Endothelial cell of umbilical vein (primary cell): ENCODE measurements around the gene EIF2S2.

Experiments used
- EZH2 ChIP-seq: IDR thresholded peaks from 2 replicates; pipeline ENCODE4 v1.6.1; 2012; ENCODE audit warnings: borderline replicate concordance, low read depth, mild to moderate bottlenecking, moderate library complexity, low read length, inconsistent platforms; ENCODE audit not compliant: severe bottlenecking
- MAX ChIP-seq: IDR thresholded peaks from 2 replicates; pipeline ENCODE4 v1.6.1; 2011; ENCODE audit not compliant: insufficient read depth, insufficient read length
- MYC ChIP-seq: IDR thresholded peaks from one replicate; pipeline ENCODE4 v1.6.1; 2011; ENCODE audit warnings: mild to moderate bottlenecking, low read depth, low read length
- POLR2A ChIP-seq: IDR thresholded peaks from 2 replicates; pipeline ENCODE4 v1.6.1; 2012; ENCODE audit warnings: low read depth, mild to moderate bottlenecking, control low read depth, low read length
- POLR2AphosphoS5 ChIP-seq: IDR thresholded peaks from 2 replicates; pipeline ENCODE4 v1.6.1; 2012; ENCODE audit warnings: low read depth, mild to moderate bottlenecking, control low read depth, low read length, moderate library complexity; ENCODE audit not compliant: insufficient read depth
- TF ChIP-seq, protein P1 (sequence below), 2 donors: IDR thresholded peaks; 1 replicate in 1 of 2; 2 replicates in 1 of 2; pipeline ENCODE4 v1.5.1; 2011; ENCODE audit warnings: low read length in 2 of 2, mild to moderate bottlenecking in 2 of 2, moderate library complexity in 2 of 2, control low read depth in 1 of 2, inconsistent platforms in 1 of 2, low read depth in 1 of 2; ENCODE audit not compliant: insufficient read depth in 1 of 2; ENCODE audit errors: extremely low read depth in 1 of 2

DNA sequence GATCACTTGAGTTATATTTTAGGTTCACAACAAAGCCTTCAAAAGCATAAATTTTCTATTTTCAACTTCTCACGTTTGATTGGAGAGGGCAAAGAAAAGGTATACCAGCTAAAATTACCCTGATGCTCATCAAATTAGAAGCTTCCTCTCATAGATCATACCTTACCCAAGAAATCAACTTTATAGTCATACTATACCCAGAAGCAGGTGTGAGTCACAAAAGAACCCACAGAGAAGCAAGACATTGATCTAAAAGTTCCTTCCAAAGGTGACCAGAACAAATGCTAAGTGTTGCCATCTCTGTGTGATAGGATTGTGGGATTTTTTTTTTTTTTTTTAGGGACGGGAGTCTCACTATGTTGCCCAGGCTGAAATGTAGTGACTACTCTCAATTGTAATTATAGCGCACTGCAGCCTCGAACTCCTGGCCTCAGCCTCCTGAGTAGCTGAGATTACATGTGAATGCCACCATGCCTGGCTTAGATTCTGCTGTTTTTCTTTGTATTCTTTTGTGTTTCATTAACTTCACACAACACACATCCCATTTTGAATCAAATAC is 3.3 kb downstream of the EIF2S2 start:
- TF ChIP-seq POLR2AphosphoS5, result no peak
- TF ChIP-seq MYC, result no peak
- TF ChIP-seq, protein P1, sequence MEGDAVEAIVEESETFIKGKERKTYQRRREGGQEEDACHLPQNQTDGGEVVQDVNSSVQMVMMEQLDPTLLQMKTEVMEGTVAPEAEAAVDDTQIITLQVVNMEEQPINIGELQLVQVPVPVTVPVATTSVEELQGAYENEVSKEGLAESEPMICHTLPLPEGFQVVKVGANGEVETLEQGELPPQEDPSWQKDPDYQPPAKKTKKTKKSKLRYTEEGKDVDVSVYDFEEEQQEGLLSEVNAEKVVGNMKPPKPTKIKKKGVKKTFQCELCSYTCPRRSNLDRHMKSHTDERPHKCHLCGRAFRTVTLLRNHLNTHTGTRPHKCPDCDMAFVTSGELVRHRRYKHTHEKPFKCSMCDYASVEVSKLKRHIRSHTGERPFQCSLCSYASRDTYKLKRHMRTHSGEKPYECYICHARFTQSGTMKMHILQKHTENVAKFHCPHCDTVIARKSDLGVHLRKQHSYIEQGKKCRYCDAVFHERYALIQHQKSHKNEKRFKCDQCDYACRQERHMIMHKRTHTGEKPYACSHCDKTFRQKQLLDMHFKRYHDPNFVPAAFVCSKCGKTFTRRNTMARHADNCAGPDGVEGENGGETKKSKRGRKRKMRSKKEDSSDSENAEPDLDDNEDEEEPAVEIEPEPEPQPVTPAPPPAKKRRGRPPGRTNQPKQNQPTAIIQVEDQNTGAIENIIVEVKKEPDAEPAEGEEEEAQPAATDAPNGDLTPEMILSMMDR (IDR thresholded peaks at IDR 0.05; ENCODE audit: extremely low read depth in 1 of 2, insufficient read depth in 1 of 2, low read depth in 1 of 2, low read length in 2 of 2), result no peak
- TF ChIP-seq POLR2A, result no peak
- no peak for TF ChIP-seq MAX
- no peak for TF ChIP-seq EZH2
